Spleen (tissue), 11 donors: ENCODE measurements around the gene IL11RA. TPM values are rescaled to one million over a fixed set of nuclear protein-coding genes. Genes with fewer than 3 reads are reported as not detected.

Source experiments
- DNase-seq: peaks from one replicate; pipeline ENCODE4 v3.0.0-alpha.2; 2020
- H3K27ac ChIP-seq, 8 donors: fragments of 200-600 bp; sonication (generic) in 7 of 8; 1 replicate in 4 of 8; 2 replicates in 4 of 8; pipeline versions ENCODE4 v1.5.0 to v1.8.0; 2016 to 2021; ENCODE audit warnings: inconsistent platforms in 4 of 8, mild to moderate bottlenecking in 4 of 8, moderate library complexity in 1 of 8
- H3K27me3 ChIP-seq, 7 donors: fragments of 200-600 bp; sonication (generic) in 6 of 7; replicated peaks in 1 of 7; 1 replicate in 4 of 7; 2 replicates in 3 of 7; pipeline versions ENCODE4 v1.5.0 to v1.8.0; 2016 to 2021; ENCODE audit warnings: inconsistent platforms in 3 of 7, mild to moderate bottlenecking in 1 of 7
- H3K36me3 ChIP-seq, 6 donors: fragments of 200-600 bp; sonication (generic) in 5 of 6; 1 replicate in 4 of 6; 2 replicates in 2 of 6; pipeline versions ENCODE4 v1.5.0 to v1.8.0; 2016 to 2021; ENCODE audit warnings: inconsistent platforms in 2 of 6
- H3K4me1 ChIP-seq, 6 donors: fragments of 200-600 bp; sonication (generic) in 5 of 6; 1 replicate in 3 of 6; 2 replicates in 3 of 6; pipeline versions ENCODE4 v1.5.0 to v1.8.0; 2016 to 2021; ENCODE audit warnings: inconsistent platforms in 3 of 6
- H3K4me3 ChIP-seq, 8 donors: fragments of 200-600 bp; sonication (generic) in 7 of 8; 1 replicate in 4 of 8; 2 replicates in 4 of 8; pipeline versions ENCODE4 v1.5.0 to v1.8.0; 2016 to 2021; ENCODE audit warnings: inconsistent platforms in 4 of 8, mild to moderate bottlenecking in 4 of 8, moderate library complexity in 2 of 8
- H3K9me3 ChIP-seq, 8 donors: fragments of 200-600 bp; sonication (generic) in 7 of 8; 1 replicate in 4 of 8; 2 replicates in 4 of 8; pipeline versions ENCODE4 v1.5.0 to v1.8.0; 2016 to 2021; ENCODE audit warnings: inconsistent platforms in 4 of 8
- POLR2A ChIP-seq, 3 donors: fragments of 450-650 bp; IDR thresholded peaks; one replicate each; pipeline ENCODE4 v1.5.1; 2017; ENCODE audit warnings: antibody characterized with exemption in 3 of 3, mild to moderate bottlenecking in 1 of 3
- POLR2AphosphoS5 ChIP-seq, 3 donors: sonication (generic); formaldehyde crosslinking; IDR thresholded peaks; one replicate each; pipeline ENCODE4 v1.5.1; 2017; ENCODE audit warnings: antibody characterized with exemption in 3 of 3
- WGBS, 5 donors: extraction: QIAGEN DNeasy Blood & Tissue Kit in 3 of 5; methylation state at CpG; one replicate each; pipeline versions ENCODE4 v1.1.5 to v1.1.7; 2013 to 2018; 5-methylcytosine and 5-hydroxymethylcytosine counted together
- intact Hi-C: fragments of 100-400 bp; cut with DNase I; formaldehyde crosslinking; loops from one replicate; pipeline ENCODE4 v1.15.0; 2023; ENCODE audit warnings: low total_unique reads
- polyA plus RNA-seq, 3 donors: library from polyadenylated mRNA; stranded (reverse); fragments of 200-250 nt; gene quantifications; one replicate each; pipeline ENCODE4 v1.2.1, GENCODE V29; 2013
- total RNA-seq, 7 donors: library from RNA; depleted of rRNA in 3 of 7; stranded (reverse); fragments of >200 nt in 3 of 7; fragmentation: NEBNext Ultra II Directional in 4 of 7; extraction: Animal tissue kit (Norgen Biotek cat#: 25700) in 4 of 7; gene quantifications; one replicate each; pipeline versions ENCODE4 v1.1.0 to v1.2.1, GENCODE V29; 2016 to 2021
- TF ChIP-seq, protein P1 (sequence below), 11 experiments: fragments of 200-600 bp in 7 of 11; fragments of 450-650 bp in 4 of 11; sonication (generic) in 4 of 11; IDR thresholded peaks in 8 of 11; conservative IDR thresholded peaks in 3 of 11; 1 replicate in 7 of 11; 2 replicates in 4 of 11; pipeline versions ENCODE4 v1.4.0 to v1.8.0; 2016 to 2021; ENCODE audit warnings: antibody characterized with exemption in 11 of 11, inconsistent platforms in 4 of 11, mild to moderate bottlenecking in 1 of 11
- donor health status: healthy with polysubstance abuse.
- donor health status: DM: no; HTN: no; CAD: no; lungs with moderate emphysema.
- donor health status: DM: no; HTN: no; CAD: no.
- donor health status: Bipolar disorder and iron deficiency.
- donor health status: healthy.
- donor health status: DM: no; HTN: no; CAD: no.
- donor health status: DM: yes; HTN: yes; CAD: no.

Gene IL11RA
- total and polyA plus RNA-seq, 10 donors = 16.3 to 43.9 (median 28.9) TPM

DNA sequence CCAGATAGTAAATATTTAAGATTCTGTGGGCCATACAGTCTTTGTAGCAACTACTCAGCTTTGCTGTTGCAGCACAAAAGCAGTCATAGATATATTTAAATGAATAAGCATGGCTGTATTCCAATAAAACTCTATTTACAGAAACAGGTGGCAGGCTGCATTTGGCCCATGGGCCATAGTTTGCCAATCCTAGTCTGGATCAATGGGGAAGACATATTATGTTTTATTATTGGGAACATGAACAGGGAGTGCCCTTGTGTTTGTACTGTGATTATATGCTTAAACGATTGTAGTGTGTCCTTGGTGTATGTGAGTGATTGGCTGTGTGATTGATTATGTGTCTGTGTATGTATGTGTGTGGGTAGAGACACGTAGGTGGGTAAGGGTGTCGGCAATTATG lies 22.5 kb downstream of the IL11RA start:
- intact Hi-C loops = no loop called here
- no peak for TF ChIP-seq POLR2AphosphoS5 (IDR thresholded peaks at IDR 0.05)
- TF ChIP-seq, protein P1, sequence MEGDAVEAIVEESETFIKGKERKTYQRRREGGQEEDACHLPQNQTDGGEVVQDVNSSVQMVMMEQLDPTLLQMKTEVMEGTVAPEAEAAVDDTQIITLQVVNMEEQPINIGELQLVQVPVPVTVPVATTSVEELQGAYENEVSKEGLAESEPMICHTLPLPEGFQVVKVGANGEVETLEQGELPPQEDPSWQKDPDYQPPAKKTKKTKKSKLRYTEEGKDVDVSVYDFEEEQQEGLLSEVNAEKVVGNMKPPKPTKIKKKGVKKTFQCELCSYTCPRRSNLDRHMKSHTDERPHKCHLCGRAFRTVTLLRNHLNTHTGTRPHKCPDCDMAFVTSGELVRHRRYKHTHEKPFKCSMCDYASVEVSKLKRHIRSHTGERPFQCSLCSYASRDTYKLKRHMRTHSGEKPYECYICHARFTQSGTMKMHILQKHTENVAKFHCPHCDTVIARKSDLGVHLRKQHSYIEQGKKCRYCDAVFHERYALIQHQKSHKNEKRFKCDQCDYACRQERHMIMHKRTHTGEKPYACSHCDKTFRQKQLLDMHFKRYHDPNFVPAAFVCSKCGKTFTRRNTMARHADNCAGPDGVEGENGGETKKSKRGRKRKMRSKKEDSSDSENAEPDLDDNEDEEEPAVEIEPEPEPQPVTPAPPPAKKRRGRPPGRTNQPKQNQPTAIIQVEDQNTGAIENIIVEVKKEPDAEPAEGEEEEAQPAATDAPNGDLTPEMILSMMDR (IDR thresholded peaks at IDR 0.05 in 8 of 11, conservative IDR thresholded peaks at IDR 0.05 in 3 of 11) = no peak
- TF ChIP-seq POLR2A (IDR thresholded peaks at IDR 0.05) = no peak
- peaks cover 0 to 14% (median 10%) of the 10 kb centered on the region in 8 donors for H3K9me3 ChIP-seq
- H3K36me3 ChIP-seq = peaks cover 0 to 4% (median 0%) of the 10 kb centered on the region in 6 donors
- H3K27ac ChIP-seq = no peak overlapping the region
- no peak for DNase-seq
- 83 to 95% (median 90%) methylated on average over 3 of the region's 3 CpGs for WGBS, 5 donors
- no peak overlapping the region for H3K4me3 ChIP-seq
- no peaks in the 10 kb centered on the region for H3K4me1 ChIP-seq
- no peaks in the 10 kb centered on the region for H3K27me3 ChIP-seq

GRCh38 chr9:34675048-34675714 lies 23.2 kb downstream of the IL11RA start:
- Histone ChIP-seq H3K27ac (no peak overlapping the region), H3K27me3 (no peaks in the 10 kb centered on the region), H3K4me3 (no peak overlapping the region), H3K4me1 (no peaks in the 10 kb centered on the region), H3K36me3 (no peaks in the 10 kb centered on the region), H3K9me3 (peaks cover 0 to 6% (median 3%) of the 10 kb centered on the region in 8 donors)
- TF ChIP-seq POLR2AphosphoS5 (IDR thresholded peaks at IDR 0.05) = no peak
- TF ChIP-seq, protein P1 (IDR thresholded peaks at IDR 0.05 in 8 of 11, conservative IDR thresholded peaks at IDR 0.05 in 3 of 11) = peak in 10 of 11 experiments; percentile 17 to 70 (median 59)
- intact Hi-C loops = no loop called here
- DNase-seq = peak; percentile 82
- WGBS, 5 donors = 27 to 29% (median 28%) methylated on average over 10 of the region's 10 CpGs

GRCh38 chr9:34675869-34676268 lies 23.9 kb downstream of the IL11RA start:
- intact Hi-C loops = no loop called here
- Histone ChIP-seq H3K4me1 (no peaks in the 10 kb centered on the region), H3K27ac (no peak overlapping the region), H3K27me3 (no peaks in the 10 kb centered on the region), H3K36me3 (no peaks in the 10 kb centered on the region), H3K9me3 (no peaks in the 10 kb centered on the region), H3K4me3 (no peak overlapping the region)
- TF ChIP-seq POLR2AphosphoS5 (IDR thresholded peaks at IDR 0.05) (no peak), POLR2A (IDR thresholded peaks at IDR 0.05) (no peak)
- TF ChIP-seq, protein P1 (IDR thresholded peaks at IDR 0.05 in 8 of 11, conservative IDR thresholded peaks at IDR 0.05 in 3 of 11) = no peak
- whole genome bisulfite sequencing, 5 donors = 93 to 96% (median 95%) methylated on average over 2 of the region's 2 CpGs
- DNase-seq = no peak

DNA sequence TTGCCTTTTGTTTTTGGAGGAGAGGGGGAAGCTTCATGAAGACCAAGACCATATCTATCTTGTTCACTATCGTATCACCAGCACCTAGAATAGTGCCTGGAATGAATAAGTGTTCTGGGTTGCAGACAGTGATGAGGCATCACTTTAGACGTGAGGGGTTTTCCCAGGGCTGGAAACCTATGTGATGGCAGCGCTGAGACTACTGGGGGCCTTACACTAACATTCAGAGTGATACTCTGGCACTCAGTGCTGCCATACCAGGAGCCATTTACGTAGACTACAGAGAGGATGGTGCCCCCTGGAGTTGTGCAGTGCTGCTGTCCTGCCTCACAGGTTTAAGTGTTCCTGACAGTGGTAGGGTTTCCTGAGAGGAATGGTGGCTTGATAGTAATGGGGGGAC lies 32.2 kb downstream of the IL11RA start:
- peaks cover 0 to 9% (median 0%) of the 10 kb centered on the region in 6 donors for H3K4me1 ChIP-seq
- H3K36me3 ChIP-seq = peaks cover 0 to 5% (median 0%) of the 10 kb centered on the region in 6 donors
- DNase-seq = no peak
- intact Hi-C loops = no loop called here
- no peak overlapping the region for H3K27ac ChIP-seq
- H3K9me3 ChIP-seq = no peaks in the 10 kb centered on the region
- no peak overlapping the region for H3K4me3 ChIP-seq
- no peaks in the 10 kb centered on the region for H3K27me3 ChIP-seq
- WGBS, 5 donors = 74 to 82% (median 76%) methylated on average over 4 of the region's 4 CpGs
- TF ChIP-seq, protein P1 (IDR thresholded peaks at IDR 0.05 in 8 of 11, conservative IDR thresholded peaks at IDR 0.05 in 3 of 11) = no peak
- TF ChIP-seq POLR2AphosphoS5 (IDR thresholded peaks at IDR 0.05) (no peak), POLR2A (IDR thresholded peaks at IDR 0.05) (no peak)
